Measurements from ENCODE around the gene GLRA3.
"Not testable (repeated sequence)": the region's sequence is repeated elsewhere in the genome, so short reads cannot be mapped to it uniquely, and the experiment has no call there.

GLRA3 gene

DNA sequence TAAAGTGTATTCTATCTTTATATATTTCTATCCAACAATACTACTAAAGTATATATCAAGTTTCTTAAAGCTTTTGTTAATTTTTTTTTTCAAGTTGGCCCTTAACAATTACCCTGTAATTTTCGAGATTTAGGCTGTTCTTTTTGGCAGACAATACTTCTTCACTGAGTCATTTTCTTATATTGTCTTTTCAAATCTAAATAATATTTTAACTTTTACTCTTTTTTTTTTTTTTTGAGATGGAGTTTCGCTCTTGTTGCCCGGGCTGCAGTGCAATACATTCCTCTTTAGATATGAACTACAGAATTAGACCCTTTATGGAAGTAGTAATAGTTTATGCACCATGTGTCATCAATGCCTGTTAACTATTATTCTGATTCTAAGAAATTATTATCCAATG lies 120.7 kb downstream of the GLRA3 start:
- Histone ChIP-seq H3K36me3 (ENCODE audit: insufficient read depth, low read length) (no peaks in the 10 kb centered on the region), H3K4me2 (ENCODE audit: low read length) (no peak overlapping the region), H3K27me3 (ENCODE audit: control insufficient read depth, insufficient read depth, low read length) (no peaks in the 10 kb centered on the region), H3K9ac (ENCODE audit: low read depth, low read length) (no peak overlapping the region), H3K9me3 (replicated peaks; ENCODE audit: low read length) (no peaks in the 10 kb centered on the region), H3K4me1 (ENCODE audit: control insufficient read depth, insufficient read depth, low read length) (no peaks in the 10 kb centered on the region), H3K4me3 (ENCODE audit: low read length) (no peak overlapping the region)

DNA sequence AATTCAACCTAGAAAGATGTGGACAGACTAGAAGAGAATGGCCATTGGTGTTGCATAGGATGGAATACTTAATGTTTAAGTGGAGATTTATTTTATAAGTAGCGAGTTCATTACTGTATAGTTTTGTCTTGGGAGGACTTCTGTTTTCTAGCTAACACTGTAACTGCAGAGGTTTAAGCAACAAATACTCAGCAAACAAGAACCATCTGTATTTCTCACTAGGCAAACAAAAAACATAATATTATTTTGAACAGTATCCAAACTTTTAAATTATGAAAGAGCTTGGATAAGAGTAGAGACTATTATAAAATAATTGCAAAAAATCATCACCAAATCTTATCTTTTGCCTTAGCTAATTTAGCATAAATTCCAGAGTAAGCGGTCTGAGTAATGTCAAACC lies 121.1 kb downstream of the GLRA3 start:
- no peaks in the 10 kb centered on the region for H3K36me3 ChIP-seq (ENCODE audit: insufficient read depth, low read length)
- H3K9me3 ChIP-seq (replicated peaks; ENCODE audit: low read length) = no peaks in the 10 kb centered on the region
- H3K9ac ChIP-seq (ENCODE audit: low read depth, low read length) = no peak overlapping the region
- no peaks in the 10 kb centered on the region for H3K27me3 ChIP-seq (ENCODE audit: control insufficient read depth, insufficient read depth, low read length)
- H3K4me1 ChIP-seq (ENCODE audit: control insufficient read depth, insufficient read depth, low read length) = no peaks in the 10 kb centered on the region
- H3K4me2 ChIP-seq (ENCODE audit: low read length) = no peak overlapping the region
- no peak overlapping the region for H3K4me3 ChIP-seq (ENCODE audit: low read length)

DNA sequence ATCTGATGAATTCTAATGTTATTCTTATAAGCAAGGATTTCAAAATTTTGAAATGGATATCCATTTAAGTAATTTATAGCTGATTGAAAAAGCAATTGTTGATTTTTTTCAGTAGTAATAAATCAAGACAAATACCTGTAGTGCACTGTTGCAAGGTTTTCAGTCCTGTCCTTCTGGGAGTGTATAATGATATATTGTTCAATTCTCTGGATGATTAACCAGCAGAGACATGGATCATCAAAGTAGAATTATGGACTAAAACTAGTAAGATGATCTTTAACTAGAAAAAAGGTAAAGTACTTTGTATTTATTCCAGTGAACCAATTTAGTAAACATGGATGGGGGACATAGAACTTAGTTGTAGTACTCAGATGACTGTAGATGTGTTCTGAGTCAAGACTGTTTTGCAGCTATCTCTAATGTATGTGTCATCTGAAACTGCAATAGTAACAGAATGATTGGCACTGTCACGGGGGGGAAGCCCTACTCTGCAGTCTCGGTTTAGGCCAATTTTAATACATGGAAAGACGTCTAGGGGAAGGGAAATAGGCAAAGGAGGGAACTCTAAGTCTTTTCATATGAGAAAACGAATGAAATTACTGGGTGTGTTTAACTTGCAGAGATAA lies 121.9 kb downstream of the GLRA3 start:
- H3K9me3 ChIP-seq (replicated peaks; ENCODE audit: low read length) = no peaks in the 10 kb centered on the region
- H3K4me3 ChIP-seq (ENCODE audit: low read length) = no peak overlapping the region
- no peaks in the 10 kb centered on the region for H3K4me1 ChIP-seq (ENCODE audit: control insufficient read depth, insufficient read depth, low read length)
- no peaks in the 10 kb centered on the region for H3K36me3 ChIP-seq (ENCODE audit: insufficient read depth, low read length)
- no peak overlapping the region for H3K9ac ChIP-seq (ENCODE audit: low read depth, low read length)
- no peaks in the 10 kb centered on the region for H3K27me3 ChIP-seq (ENCODE audit: control insufficient read depth, insufficient read depth, low read length)
- no peak overlapping the region for H3K4me2 ChIP-seq (ENCODE audit: low read length)

DNA sequence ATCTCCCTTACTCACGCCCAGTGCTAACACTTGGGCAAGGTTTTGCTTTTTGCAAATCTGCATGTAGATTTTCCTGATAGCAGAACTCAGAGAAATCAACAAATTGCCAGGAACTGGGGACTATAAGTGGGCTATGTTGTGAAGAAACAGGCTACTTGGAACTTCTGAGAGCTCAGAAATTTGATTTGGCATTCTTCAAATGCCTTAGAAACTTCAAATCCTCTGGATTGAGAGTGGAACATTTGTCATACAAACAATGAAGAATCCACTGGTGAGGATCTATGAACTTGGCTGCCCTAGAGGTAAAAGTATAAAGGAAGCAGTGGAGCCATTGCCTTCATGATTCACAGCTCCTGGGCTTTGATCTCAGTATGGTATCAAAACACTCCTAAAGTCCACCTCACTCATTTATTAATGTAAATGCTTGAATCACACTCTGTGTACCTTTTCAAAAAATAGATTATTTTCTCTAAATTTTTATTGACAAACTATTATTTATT lies 126.0 kb downstream of the GLRA3 start:
- no peak overlapping the region for H3K4me2 ChIP-seq (ENCODE audit: low read length)
- H3K4me1 ChIP-seq (ENCODE audit: control insufficient read depth, insufficient read depth, low read length) = no peaks in the 10 kb centered on the region
- H3K9ac ChIP-seq (ENCODE audit: low read depth, low read length) = no peak overlapping the region
- no peak overlapping the region for H3K4me3 ChIP-seq (ENCODE audit: low read length)
- no peaks in the 10 kb centered on the region for H3K27me3 ChIP-seq (ENCODE audit: control insufficient read depth, insufficient read depth, low read length)
- no peaks in the 10 kb centered on the region for H3K9me3 ChIP-seq (replicated peaks; ENCODE audit: low read length)
- no peaks in the 10 kb centered on the region for H3K36me3 ChIP-seq (ENCODE audit: insufficient read depth, low read length)

DNA sequence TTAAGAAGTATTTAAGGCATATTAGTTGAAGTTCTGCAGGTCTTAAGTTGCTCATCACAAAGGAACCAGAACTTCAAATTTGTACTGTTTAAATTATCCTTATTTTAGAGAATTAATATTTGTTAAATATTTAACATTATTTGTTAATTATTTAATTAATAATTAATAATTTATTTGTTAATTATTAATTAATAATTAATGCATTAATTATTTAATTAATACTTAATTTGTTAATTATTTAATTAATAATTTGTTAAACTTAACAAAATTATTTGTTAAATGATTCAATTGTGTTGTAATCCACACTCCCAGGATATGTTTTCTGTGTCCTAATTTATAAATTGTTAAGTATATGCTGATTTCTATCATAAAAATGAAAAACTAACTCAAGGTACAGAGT lies 129.4 kb downstream of the GLRA3 start:
- Histone ChIP-seq H3K9ac (ENCODE audit: low read depth, low read length) (no peak overlapping the region), H3K4me1 (ENCODE audit: control insufficient read depth, insufficient read depth, low read length) (no peaks in the 10 kb centered on the region), H3K4me2 (ENCODE audit: low read length) (no peak overlapping the region), H3K27me3 (ENCODE audit: control insufficient read depth, insufficient read depth, low read length) (no peaks in the 10 kb centered on the region), H3K9me3 (replicated peaks; ENCODE audit: low read length) (no peaks in the 10 kb centered on the region), H3K4me3 (ENCODE audit: low read length) (no peak overlapping the region), H3K36me3 (ENCODE audit: insufficient read depth, low read length) (no peaks in the 10 kb centered on the region)

DNA sequence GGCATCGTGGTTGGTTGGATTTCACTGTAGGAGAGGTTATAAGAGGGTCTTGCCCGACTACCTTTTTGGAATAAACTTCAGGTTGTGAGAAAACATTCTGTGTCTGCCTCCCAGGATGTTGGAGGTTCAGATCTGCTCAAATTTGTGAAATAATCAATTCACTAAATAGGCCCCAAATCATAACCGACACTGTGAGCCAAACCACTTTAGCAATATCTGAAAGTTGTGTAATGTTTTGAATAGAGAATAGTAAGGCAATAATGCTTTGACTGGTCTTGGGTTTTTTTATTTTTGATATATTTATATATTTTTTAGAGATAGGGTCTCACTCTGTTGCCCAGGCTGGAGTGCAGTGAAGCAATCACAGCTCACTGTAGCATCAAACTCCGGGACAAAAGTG lies 131.2 kb downstream of the GLRA3 start:
- no peaks in the 10 kb centered on the region for H3K27me3 ChIP-seq (ENCODE audit: control insufficient read depth, insufficient read depth, low read length)
- H3K9ac ChIP-seq (ENCODE audit: low read depth, low read length) = no peak overlapping the region
- H3K9me3 ChIP-seq (replicated peaks; ENCODE audit: low read length) = no peaks in the 10 kb centered on the region
- no peak overlapping the region for H3K4me3 ChIP-seq (ENCODE audit: low read length)
- no peaks in the 10 kb centered on the region for H3K4me1 ChIP-seq (ENCODE audit: control insufficient read depth, insufficient read depth, low read length)
- no peak overlapping the region for H3K4me2 ChIP-seq (ENCODE audit: low read length)
- no peaks in the 10 kb centered on the region for H3K36me3 ChIP-seq (ENCODE audit: insufficient read depth, low read length)

DNA sequence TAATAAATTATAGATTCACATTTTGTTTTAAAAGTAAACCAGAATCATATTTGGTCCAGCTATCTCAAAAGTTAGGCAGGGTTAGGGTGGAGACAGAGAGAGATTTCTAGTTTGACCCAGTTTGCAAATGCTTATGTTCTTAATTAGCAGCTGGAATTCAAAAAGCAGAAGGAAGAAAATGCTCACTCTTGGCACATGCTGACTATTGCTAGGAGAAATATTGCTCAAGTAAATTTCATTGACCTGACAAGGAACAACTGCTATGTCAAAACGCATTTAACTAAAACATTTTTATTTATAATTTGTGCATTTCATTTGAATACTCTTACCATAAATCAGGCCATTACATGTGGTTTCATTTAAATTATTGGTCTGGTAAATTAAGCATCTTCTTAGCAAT lies 131.8 kb downstream of the GLRA3 start:
- Histone ChIP-seq H3K4me1 (ENCODE audit: control insufficient read depth, insufficient read depth, low read length) (no peaks in the 10 kb centered on the region), H3K4me3 (ENCODE audit: low read length) (no peak overlapping the region), H3K27me3 (ENCODE audit: control insufficient read depth, insufficient read depth, low read length) (no peaks in the 10 kb centered on the region), H3K9me3 (replicated peaks; ENCODE audit: low read length) (no peaks in the 10 kb centered on the region), H3K36me3 (ENCODE audit: insufficient read depth, low read length) (no peaks in the 10 kb centered on the region), H3K9ac (ENCODE audit: low read depth, low read length) (no peak overlapping the region), H3K4me2 (ENCODE audit: low read length) (no peak overlapping the region)

DNA sequence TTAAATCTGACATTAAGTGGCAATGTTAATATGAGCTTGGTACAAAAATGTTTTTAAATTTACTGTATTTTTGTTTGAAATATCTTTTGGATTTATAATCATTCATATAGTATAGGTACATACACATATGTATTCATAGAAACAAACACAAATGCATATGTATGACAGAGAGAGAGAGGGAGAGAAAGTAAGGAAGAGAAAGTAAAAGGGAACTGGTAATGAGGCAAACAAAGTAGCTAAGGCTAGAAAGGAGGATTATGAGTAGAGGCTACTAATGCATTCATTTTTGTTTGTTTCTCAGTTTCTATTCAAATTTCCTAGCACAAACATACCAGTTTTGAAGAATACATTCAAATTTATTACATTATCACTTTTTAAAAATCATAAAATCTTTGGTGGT lies 132.4 kb downstream of the GLRA3 start:
- Histone ChIP-seq H3K36me3 (ENCODE audit: insufficient read depth, low read length) (no peaks in the 10 kb centered on the region), H3K4me2 (ENCODE audit: low read length) (no peak overlapping the region), H3K9me3 (replicated peaks; ENCODE audit: low read length) (no peaks in the 10 kb centered on the region), H3K4me3 (ENCODE audit: low read length) (no peak overlapping the region), H3K9ac (ENCODE audit: low read depth, low read length) (no peak overlapping the region), H3K27me3 (ENCODE audit: control insufficient read depth, insufficient read depth, low read length) (no peaks in the 10 kb centered on the region), H3K4me1 (ENCODE audit: control insufficient read depth, insufficient read depth, low read length) (no peaks in the 10 kb centered on the region)

DNA sequence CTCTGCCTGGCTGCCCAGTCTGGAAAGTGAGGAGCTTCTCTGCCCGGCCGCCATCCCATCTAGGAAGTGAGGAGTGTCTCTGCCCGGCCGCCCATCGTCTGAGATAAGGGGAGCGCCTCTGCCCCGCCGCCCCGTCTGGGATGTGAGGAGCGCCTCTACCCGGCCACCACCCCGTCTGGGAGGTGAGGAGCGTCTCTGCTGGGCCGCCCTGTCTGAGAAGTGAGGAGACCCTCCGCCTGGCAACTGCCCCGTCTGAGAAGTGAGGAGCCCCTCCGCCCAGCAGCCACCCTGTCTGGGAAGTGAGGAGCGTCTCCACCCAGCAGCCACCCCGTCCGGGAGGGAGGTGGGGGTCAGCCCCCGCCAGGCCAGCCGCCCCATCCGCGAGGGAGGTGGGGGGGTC lies 137.2 kb downstream of the GLRA3 start:
- H3K27me3 ChIP-seq (ENCODE audit: control insufficient read depth, insufficient read depth, low read length); H3K4me2 ChIP-seq (ENCODE audit: low read length); H3K9me3 ChIP-seq (replicated peaks; ENCODE audit: low read length); H3K4me1 ChIP-seq (ENCODE audit: control insufficient read depth, insufficient read depth, low read length); H3K9ac ChIP-seq (ENCODE audit: low read depth, low read length); H3K36me3 ChIP-seq (ENCODE audit: insufficient read depth, low read length); H3K4me3 ChIP-seq (ENCODE audit: low read length): not testable (repeated sequence)

DNA sequence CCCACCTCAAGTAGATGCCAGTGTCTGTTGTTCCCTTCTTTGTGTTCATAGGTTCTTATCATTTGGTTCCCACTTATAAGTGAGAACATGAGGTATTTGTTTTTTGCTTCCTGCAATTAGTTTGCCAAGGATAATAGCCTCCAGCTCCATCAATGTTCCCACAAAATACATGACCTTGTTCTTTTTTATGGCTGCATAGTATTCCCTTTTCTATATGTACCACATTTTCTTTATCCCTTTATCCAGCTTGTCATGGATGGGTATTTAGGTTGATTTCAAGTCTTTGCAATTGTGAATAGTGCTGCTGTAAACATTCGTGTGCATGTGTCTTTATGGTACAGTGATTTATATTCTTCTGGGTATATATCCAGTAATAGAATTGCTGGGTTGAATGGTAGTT lies 138.4 kb downstream of the GLRA3 start:
- H3K4me3 ChIP-seq (ENCODE audit: low read length) = no peak overlapping the region
- no peaks in the 10 kb centered on the region for H3K9me3 ChIP-seq (replicated peaks; ENCODE audit: low read length)
- no peaks in the 10 kb centered on the region for H3K4me1 ChIP-seq (ENCODE audit: control insufficient read depth, insufficient read depth, low read length)
- H3K27me3 ChIP-seq (ENCODE audit: control insufficient read depth, insufficient read depth, low read length) = no peaks in the 10 kb centered on the region
- no peak overlapping the region for H3K4me2 ChIP-seq (ENCODE audit: low read length)
- no peaks in the 10 kb centered on the region for H3K36me3 ChIP-seq (ENCODE audit: insufficient read depth, low read length)
- no peak overlapping the region for H3K9ac ChIP-seq (ENCODE audit: low read depth, low read length)

DNA sequence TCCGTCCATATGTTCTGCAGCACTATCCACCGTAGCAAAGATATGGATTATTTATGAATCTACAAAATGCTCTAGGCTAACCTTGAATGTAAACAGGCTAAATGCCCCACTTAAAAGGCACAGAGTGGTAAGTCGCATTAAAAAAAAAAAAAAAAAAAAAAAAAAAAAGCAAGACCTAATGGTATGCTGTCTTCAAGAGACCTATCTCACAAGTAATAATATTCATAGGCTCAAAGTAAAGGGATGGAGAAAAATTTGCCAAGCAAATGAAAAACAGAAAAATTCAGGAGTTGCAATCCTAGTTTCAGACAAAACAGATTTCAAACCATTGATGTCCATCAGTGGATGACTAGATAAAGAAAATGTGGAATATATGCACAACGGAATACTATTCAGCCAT lies 139.4 kb downstream of the GLRA3 start:
- H3K4me2 ChIP-seq (ENCODE audit: low read length) = no peak overlapping the region
- no peaks in the 10 kb centered on the region for H3K4me1 ChIP-seq (ENCODE audit: control insufficient read depth, insufficient read depth, low read length)
- no peaks in the 10 kb centered on the region for H3K36me3 ChIP-seq (ENCODE audit: insufficient read depth, low read length)
- no peak overlapping the region for H3K9ac ChIP-seq (ENCODE audit: low read depth, low read length)
- no peaks in the 10 kb centered on the region for H3K9me3 ChIP-seq (replicated peaks; ENCODE audit: low read length)
- H3K27me3 ChIP-seq (ENCODE audit: control insufficient read depth, insufficient read depth, low read length) = no peaks in the 10 kb centered on the region
- no peak overlapping the region for H3K4me3 ChIP-seq (ENCODE audit: low read length)

DNA sequence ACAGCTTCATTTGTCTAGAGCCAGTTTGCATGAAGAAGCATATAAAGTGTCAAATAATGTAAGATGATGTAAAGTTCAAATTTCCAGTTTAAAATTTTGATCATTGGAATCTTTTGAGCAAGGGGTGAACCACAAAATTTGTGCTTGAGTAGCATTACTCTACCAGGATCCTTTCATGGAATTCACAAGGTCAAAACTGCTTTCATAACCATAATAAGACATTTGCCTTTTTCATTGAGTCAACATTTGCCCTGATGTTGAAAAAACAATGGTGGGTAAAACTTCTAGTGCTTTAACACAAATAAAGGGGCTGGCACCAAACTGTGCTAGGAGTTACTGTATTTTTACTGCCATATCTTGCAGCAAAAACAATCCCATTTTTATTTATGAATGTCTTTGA lies 142.2 kb downstream of the GLRA3 start:
- Histone ChIP-seq H3K4me1 (ENCODE audit: control insufficient read depth, insufficient read depth, low read length) (peaks cover 4% of the 10 kb centered on the region), H3K36me3 (ENCODE audit: insufficient read depth, low read length) (no peaks in the 10 kb centered on the region), H3K27me3 (ENCODE audit: control insufficient read depth, insufficient read depth, low read length) (no peaks in the 10 kb centered on the region), H3K4me2 (ENCODE audit: low read length) (no peak overlapping the region), H3K4me3 (ENCODE audit: low read length) (no peak overlapping the region), H3K9ac (ENCODE audit: low read depth, low read length) (no peak overlapping the region), H3K9me3 (replicated peaks; ENCODE audit: low read length) (no peaks in the 10 kb centered on the region)
